HG03039 (cell line): ENCODE results near the gene SRL.
"Not testable (repeated sequence)": the region's sequence is repeated elsewhere in the genome, so short reads cannot be mapped to it uniquely, and the experiment has no call there.

Experiments used
- ATAC-seq: cut with Tn5 transposase; IDR thresholded peaks from one replicate; pipeline ENCODE4 v1.9.1; 2021; ENCODE audit warnings: mild to moderate bottlenecking, moderate library complexity; ENCODE audit not compliant: unreplicated experiment

The SRL gene

GRCh38 chr16:4261557-4262172, 19.8 kb upstream of the SRL start:
- no peak for ATAC-seq

GRCh38 chr16:4260360-4260759, 18.5 kb upstream of the SRL start:
- no peak for ATAC-seq

DNA sequence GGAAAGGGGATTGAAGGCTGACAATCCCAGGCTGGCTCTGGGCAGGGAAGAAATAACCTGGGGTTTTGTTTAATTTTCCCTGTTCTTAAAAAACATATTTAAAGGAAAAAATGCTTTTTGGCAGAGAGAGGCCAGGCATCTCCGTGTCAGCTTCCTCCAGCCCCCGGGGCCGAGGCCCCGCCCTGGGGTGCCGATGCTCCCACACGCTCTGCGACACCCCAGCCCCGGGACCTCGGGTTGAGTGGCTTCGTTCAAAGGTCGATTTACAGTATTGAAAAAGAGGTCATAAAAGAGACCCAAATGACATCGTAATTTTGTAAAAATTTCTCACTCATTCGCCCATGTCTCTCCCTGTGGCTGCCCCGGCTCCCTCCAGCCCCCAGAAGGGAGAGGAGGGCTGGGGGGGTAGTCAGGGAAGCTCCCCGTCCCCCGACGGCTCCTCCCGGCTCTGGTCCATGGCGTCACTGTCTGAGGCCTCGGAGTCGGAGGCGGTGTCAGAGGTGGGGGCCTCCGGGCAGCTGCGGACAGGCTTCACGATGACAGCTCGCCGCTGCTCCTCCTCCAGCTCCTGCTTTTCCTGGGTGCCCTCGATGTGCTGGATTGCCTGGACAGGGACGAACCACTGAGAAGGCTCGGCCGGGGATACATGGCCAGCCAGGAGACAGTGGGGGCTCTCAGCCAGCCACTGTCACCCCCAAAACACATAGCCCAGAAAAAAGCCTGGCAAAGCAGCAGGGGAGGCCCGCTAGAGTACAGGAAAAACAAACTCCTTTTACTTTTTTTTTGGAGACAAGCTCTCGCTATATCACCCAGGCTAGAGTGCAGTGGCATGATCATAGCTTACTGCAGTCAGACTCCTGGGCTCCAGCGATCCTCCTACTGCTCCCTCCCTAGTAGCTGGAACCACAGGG, 16.0 kb upstream of the SRL start:
- ATAC-seq, result no peak

DNA sequence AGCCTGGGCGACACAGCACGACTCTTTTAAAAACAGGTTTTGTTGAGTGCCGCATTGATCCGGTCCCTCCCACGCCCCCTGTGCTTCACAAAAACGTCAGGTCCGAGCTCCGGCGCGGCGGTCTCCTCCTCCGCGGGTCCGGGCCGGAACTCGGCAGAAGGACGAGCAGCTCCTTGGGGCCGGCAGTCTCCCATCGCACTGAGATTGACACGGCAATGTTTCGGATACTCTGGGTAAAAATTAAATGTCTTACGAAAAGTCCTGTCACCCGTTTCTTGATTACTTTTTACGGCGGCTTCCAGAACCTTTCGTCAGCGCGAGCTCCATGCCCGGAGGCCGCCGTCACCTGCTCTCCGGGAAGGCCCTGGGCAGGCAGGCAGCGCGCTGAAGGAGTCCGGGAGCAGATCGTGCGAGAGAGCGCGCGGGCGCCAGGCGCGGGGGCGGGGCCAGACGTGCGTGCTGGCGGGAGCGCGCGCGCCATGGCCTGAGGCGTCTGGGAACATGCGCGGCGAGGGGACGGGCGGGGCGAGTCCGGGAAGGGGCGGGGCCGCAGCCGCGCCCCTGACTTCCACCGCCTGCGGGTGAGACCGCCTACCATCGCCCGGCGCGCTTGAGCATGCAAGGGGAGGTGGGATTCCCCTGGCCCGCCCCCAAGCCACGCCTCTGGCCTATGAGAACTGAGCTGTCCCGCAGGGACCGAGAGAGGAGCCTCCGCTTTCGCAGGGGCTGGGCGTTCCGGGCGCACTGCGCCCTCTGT, 11.7 kb upstream of the SRL start:
- peak; percentile 93 for ATAC-seq

- ATAC-seq, result not testable (repeated sequence)
Measured at GRCh38 chr16:4253012-4253393, 11.1 kb upstream of the SRL start.

GRCh38 chr16:4249530-4250308, 7.8 kb upstream of the SRL start:
- no peak for ATAC-seq

DNA sequence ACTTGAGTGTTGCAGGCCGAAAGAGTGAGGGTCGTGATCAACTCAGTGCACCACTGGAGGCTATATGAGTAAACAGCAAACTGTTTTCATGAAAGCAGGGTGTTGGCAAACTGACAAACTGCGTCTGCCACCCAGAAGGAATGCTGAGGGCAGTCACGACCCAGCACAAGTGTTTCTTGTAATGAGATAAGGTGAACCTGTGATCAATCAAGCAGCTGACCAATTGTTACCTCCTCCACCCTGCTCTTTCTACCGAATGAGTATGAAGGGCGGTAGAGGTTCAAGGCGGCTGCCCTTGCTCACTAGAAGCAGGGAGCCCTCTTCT, 5.5 kb upstream of the SRL start:
- no peak for ATAC-seq

GRCh38 chr16:4246777-4247459, 5.0 kb upstream of the SRL start:
- ATAC-seq, result no peak

GRCh38 chr16:4245077-4245791, 3.4 kb upstream of the SRL start:
- ATAC-seq, result no peak

DNA sequence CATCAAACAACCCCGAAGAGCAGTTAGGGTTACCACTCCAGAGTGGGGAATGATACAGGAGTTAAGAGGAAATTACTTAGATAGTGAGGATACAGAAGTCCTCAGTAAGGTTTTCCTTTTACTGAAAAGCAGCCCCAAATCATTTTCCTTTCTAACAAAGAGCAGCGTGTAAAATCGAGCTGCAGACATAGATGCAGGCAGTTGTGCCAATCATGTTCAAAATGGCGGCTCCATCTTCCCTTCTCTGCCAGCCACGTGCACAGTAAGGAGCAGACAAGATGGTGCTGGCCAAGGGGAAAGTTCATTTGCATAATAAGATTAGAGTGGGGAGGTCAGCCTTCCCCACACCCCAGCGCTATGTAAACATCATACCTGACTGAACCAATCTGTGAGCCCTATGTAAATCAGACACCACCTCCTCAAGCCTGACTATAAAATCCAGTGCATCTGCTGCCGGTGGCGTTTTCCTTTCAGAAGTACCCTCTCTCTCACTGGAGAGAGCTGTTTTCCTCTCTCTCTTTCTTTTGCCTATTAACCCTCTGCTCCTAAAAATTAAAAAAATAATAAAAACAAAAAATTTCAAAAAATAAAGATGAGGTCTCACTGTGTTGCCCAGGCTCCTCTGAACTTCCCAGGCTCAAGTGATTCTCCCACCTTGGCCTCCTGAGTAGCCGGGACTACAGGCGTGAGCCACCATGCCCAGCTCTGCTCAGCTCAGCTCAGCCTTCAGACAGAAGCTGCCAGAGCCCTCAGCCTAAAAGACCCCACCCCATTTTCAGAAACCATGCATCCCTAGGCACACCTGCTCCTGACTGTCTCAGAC, 2.6 kb upstream of the SRL start:
- no peak for ATAC-seq

- ATAC-seq, result no peak
Measured at GRCh38 chr16:4241258-4241927, 487 bp downstream of the SRL start.

DNA sequence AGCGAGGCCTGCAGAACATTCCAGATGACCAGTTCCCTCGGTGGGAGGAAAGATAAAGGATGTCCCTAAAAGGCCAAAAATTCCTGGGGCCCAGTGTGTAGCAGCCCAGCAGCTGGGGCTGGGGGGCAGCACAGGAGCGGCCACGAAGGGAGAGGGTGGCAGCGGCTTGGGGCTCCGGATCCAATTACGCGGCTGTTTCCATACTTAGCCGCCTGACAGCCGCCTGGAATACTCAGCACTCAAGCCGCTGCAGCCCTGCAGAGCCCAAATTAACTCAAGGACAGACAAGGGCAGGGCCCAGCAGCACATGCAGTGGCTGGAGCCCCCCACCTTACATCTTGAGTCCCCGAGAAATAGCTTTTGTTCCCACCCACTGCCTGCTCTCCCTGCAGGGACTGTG, 1.3 kb downstream of the SRL start:
- no peak for ATAC-seq

DNA sequence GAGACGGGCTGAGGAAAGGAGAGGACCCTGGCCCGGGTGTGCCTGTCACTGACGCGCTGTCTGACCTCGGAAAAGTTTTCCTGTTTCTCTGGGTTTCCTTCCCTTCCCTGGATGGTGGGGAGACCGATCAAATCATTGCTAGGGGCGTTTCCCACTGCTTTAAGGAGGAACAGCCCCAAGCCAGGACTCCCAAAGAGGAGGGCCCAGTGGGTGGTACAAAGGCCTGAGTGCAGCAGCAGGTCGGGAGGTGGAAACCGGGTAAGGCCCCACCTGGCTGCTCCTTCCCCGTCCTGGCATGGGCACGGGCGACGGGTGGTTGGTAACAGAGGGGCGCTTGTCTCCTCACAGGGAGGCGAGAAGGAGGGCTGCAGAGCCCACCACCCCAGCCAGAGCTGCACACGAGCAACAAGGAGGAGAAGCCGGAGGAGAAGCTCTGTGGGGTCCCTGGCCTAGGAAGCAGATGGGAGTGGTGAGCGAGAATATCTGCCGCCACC, 2.2 kb downstream of the SRL start:
- ATAC-seq, result no peak

DNA sequence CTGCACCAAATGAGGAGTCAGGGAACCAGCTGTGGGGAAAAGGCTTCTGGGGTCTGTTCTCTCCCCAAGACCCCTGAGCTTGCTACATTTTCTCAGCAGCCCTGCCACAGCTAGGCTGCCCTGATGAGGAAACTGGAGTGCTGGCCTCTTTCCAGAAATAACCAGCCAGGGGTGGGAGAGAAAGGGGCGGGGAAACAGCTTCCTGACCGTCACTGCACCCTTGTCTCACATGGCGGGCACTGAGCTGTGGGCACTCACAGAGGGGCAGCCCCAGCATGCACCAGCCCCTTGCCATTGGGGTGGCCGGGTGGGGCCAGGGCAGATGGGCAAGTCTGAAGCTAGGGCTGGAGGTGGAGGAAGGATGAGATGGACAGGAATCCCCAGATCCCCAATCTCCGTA, 2.9 kb downstream of the SRL start:
- no peak for ATAC-seq

DNA sequence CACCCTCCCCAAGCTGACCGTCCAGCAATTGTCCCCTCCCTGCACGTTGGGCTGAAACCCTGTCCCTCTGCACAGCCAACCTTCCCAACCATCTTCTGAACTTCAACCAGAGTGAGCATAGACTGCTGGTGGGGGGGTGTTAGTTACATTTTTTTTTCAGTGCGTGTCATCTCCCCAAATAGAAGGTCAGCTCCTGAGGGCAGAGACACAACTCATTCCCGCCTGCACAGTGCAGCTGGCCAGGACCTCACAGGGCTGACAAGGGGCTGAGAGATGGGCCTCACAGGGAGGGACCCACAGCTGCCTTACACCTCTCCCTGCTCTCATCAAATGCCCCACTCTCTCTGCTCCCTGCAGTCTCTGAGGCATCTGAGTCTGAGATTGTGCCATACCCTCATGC, 8.4 kb downstream of the SRL start:
- no peak for ATAC-seq

DNA sequence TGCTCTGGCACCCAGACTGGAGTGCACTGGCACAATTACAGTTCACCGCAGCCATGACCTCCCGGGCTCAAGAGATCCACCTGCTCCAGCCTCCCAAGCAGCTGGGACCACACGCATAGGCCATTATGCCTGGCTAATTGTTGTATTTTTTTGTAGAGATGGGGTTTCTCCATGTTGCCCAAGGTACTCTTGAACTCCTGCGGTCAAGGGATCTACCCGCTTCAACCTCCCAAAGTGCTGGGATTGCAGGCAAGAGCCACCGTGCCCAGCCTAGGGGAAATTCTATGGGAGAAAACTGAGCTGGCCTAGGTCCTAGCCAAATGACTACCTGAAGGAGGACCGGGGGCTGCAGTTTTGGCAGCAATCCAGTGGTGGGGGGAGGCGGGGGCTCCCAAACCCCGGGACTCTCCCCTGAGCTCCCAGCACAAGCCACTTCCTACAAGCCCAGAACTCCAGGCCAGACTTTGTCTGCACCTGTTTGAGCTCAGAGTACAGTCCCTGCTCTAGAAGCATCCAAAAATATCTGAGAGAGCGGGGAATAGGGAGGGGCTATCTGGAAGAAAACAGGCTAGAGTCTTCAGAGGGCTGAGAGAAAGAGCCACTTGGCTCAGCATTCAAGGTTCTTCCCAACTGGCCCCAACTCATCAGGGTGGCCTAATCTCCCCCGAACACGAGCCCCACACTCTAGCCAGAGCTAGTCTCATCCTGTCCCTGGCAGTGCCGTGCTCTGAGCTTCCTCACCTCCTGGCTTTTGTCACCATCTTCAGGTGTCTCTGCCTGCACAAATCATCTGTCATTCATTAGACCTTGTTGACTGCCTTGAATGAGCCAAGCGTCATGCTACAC, 9.1 kb downstream of the SRL start:
- ATAC-seq, result no peak

- ATAC-seq, result no peak
Measured at GRCh38 chr16:4231886-4232285, 10.0 kb downstream of the SRL start.
